ENCODE measurements around the gene CHGA. TPM values are rescaled to one million over a fixed set of nuclear protein-coding genes. Genes with fewer than 3 reads are reported as not detected.

CHGA gene
- total RNA-seq, 6 experiments from 2014 or later = 0.18 to 0.25 TPM; not detected in 4

DNA sequence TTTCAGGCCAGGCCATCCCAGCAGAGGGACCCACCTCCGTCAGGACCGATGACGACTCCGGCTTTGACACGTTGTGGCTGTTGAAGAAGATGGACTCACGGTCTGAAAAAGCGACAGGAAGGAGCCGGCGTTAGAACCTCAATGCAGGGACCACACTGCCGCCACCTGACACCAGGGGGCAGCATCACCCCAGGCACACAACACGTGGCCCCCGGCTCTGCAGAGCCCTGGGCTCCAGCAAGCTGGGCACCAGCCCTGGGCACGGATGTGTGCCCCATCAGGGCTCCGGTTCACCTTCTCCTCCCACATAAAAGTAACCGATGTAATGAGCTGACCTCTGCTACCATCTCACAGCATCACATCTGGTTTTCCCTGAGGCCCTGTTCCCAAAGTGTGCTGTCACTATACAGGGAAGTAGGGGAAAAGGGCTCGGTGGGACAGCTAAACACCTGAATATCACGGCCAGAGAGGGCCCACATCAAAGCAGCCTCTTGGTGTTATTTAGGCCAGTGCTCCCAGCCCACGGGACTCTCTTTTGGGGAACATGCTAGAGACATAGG lies 29.0 kb downstream of the CHGA start:
- 6% methylated on average over 11 of the region's 18 CpGs for WGBS (ENCODE audit: insufficient coverage, low coverage, low lambda C conversion rate, missing lambda C conversion rate)
- TF ChIP-seq CTCF (IDR thresholded peaks at IDR 0.05) = peak; percentile 93 to 98 (median 96)
- TF ChIP-seq POLR2A (IDR thresholded peaks at IDR 0.05) = no peak
- DNase-seq = peak; percentile 78 to 83 (median 79)
- Histone ChIP-seq H3K27me3 (no peaks in the 10 kb centered on the region), H3K9me3 (no peaks in the 10 kb centered on the region), H3K36me3 (peaks cover 0 to 18% (median 3%) of the 10 kb centered on the region in 4 donors), H3K4me1 (peaks cover 0 to under 1% (median 0%) of the 10 kb centered on the region in 4 donors), H3K27ac (no peak overlapping the region), H3K4me3 (no peak overlapping the region)
- intact Hi-C loops (cut with DNase I) = loop anchor here (5.0 to 10.0 kb wide), 2 partner anchors 155 to 193 kb away; no protein-coding TSS in a partner anchor
- peak; percentile 92 to 97 (median 94) for ATAC-seq

DNA sequence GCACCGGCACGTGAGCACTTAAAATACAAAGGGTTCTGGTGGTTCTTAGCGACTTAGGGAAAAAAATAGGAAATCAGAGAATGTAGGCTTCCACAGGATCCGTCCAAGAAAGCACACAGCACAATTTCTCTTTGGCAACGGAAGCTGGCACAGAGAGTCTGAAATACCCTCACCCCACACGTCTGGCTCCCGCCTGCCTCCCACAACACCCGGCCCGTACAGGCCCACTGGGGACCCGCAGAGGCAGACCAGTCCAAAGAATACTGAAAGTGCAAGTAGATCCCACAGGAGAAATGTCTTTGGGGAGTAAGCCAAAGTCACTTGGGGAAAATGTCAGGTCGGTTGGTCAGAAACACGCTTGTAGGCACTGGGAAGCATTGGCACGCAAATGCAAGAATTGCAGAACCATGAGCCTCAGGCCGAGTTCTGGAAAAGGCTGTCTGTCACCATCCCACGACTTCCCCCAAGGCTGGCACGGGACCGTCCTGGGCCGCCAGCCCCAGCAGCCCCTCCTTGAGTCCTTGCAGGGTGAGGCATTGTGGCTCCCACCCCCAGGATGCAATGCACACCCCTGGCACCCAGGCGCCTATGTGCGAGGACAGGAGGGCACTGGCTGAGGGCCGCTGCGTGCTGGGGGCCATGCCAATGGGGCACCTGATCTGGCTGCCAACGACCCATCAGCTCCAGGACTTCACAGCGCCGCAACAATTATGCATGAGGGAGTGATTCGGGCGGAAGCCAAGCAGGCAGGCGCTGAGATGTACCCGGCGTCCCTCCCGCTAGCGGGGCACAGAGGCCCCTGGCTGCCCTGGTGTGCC lies 29.7 kb downstream of the CHGA start:
- no peak for TF ChIP-seq POLR2A (IDR thresholded peaks at IDR 0.05)
- TF ChIP-seq CTCF (IDR thresholded peaks at IDR 0.05) = no peak
- Histone ChIP-seq H3K9me3 (no peaks in the 10 kb centered on the region), H3K27ac (no peak overlapping the region), H3K4me3 (no peak overlapping the region), H3K4me1 (no peaks in the 10 kb centered on the region), H3K27me3 (no peaks in the 10 kb centered on the region), H3K36me3 (peaks cover 0 to 25% (median 5%) of the 10 kb centered on the region in 4 donors)
- DNase-seq = no peak
- 81% methylated on average over 9 of the region's 32 CpGs for WGBS (ENCODE audit: insufficient coverage, low coverage, low lambda C conversion rate, missing lambda C conversion rate)
- intact Hi-C loops (cut with DNase I) = loop anchor here (5.0 to 10.0 kb wide), 2 partner anchors 155 to 192 kb away; no protein-coding TSS in a partner anchor
- peak in 1 of 4 donors; percentile 9 for ATAC-seq

DNA sequence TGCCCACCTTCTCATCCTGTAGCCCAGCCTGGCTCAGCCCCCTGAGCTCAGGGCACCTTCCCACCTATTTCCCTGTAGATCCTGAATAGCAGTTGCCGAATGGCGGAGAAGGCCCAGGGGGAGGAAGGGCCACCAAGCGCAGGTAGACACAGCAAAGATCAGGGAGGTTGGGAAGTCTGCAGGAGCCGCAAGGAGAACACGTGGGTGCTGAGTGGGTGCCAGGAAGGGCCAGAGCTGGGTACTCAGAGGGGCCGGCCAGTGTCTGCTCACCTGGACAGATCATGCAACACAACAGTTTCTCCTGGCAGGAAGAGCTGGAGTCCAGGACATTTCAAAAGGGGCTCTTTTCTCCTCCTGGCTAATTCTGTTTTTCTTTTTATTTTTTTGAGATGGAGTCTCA lies 30.6 kb downstream of the CHGA start:
- TF ChIP-seq CTCF (IDR thresholded peaks at IDR 0.05) (no peak), POLR2A (IDR thresholded peaks at IDR 0.05) (no peak)
- intact Hi-C loops (cut with DNase I) = loop anchor here (5.0 to 10.0 kb wide), 2 partner anchors 154 to 191 kb away; no protein-coding TSS in a partner anchor
- no peaks in the 10 kb centered on the region for H3K4me1 ChIP-seq
- WGBS (ENCODE audit: insufficient coverage, low coverage, low lambda C conversion rate, missing lambda C conversion rate) = 69% methylated on average over 3 of the region's 6 CpGs
- H3K36me3 ChIP-seq = peaks cover 0 to 33% (median 5%) of the 10 kb centered on the region in 4 donors
- H3K9me3 ChIP-seq = no peaks in the 10 kb centered on the region
- no peaks in the 10 kb centered on the region for H3K27me3 ChIP-seq
- H3K4me3 ChIP-seq = no peak overlapping the region
- DNase-seq (peak in 1 of 3 donors; percentile 40), ATAC-seq (no peak)
- no peak overlapping the region for H3K27ac ChIP-seq

DNA sequence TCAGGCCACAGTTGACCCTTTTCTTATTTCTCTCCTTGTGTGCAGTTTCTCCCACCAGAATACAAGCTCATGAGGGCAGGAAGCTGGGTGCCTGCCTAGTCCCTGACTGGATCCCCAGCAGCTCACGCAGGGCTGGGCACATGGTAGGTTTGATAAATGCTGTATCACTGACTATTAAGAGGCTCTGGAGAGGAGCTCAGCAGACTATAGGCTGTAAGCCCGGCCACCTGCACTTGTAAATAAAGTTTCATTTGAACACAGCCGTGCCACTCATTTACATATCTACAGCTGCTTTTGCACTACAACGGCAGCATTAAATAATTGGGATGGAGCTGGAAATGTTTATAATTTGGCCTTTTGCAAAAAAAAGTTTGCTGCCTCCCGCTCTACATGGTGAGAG lies 32.0 kb downstream of the CHGA start:
- DNase-seq (no peak), ATAC-seq (no peak)
- intact Hi-C loops (cut with DNase I) = loop anchor here (5.0 to 10.0 kb wide), 2 partner anchors 152 to 190 kb away; no protein-coding TSS in a partner anchor
- H3K36me3 ChIP-seq = peaks cover 0 to 33% (median 5%) of the 10 kb centered on the region in 4 donors
- H3K9me3 ChIP-seq = no peaks in the 10 kb centered on the region
- H3K4me3 ChIP-seq = no peak overlapping the region
- H3K27me3 ChIP-seq = no peaks in the 10 kb centered on the region
- H3K4me1 ChIP-seq = no peaks in the 10 kb centered on the region
- H3K27ac ChIP-seq = no peak overlapping the region
- TF ChIP-seq CTCF (IDR thresholded peaks at IDR 0.05) (no peak), POLR2A (IDR thresholded peaks at IDR 0.05) (no peak)
- 80% methylated on average over 4 of the region's 5 CpGs for WGBS (ENCODE audit: insufficient coverage, low coverage, low lambda C conversion rate, missing lambda C conversion rate)

All from right lobe of liver (tissue), 6 donors.